GM12891 (cell line): ENCODE results near the gene SPSB4.

ENCODE experiments used
- DNase-seq: peaks from one replicate; pipeline ENCODE4 v3.0.0; 2011; ENCODE audit warnings: low spot score; ENCODE audit not compliant: insufficient read length
- FAIRE-seq: peaks from 2 replicates; lab custom pipeline; 2011; peaks lifted over from hg19 to GRCh38; lab: Jason Lieb, UNC
- PAX5 ChIP-seq: IDR thresholded peaks from 2 replicates; pipeline ENCODE4 v1.6.1; 2011; ENCODE audit warnings: low read length, moderate library complexity, mild to moderate bottlenecking; ENCODE audit not compliant: insufficient read depth, severe bottlenecking
- POLR2A ChIP-seq: IDR thresholded peaks from 2 replicates; pipeline ENCODE4 v1.6.1; 2011; ENCODE audit warnings: low read depth, low read length, control low read depth
- POLR2AphosphoS5 ChIP-seq: IDR thresholded peaks from 2 replicates; pipeline ENCODE4 v1.6.1; 2011; ENCODE audit warnings: low read depth, low read length, control low read depth
- POU2F2 ChIP-seq: IDR thresholded peaks from 2 replicates; pipeline ENCODE4 v1.6.1; 2011; ENCODE audit warnings: low read depth, mild to moderate bottlenecking, control low read depth, low read length, moderate library complexity
- SPI1 ChIP-seq: IDR thresholded peaks from 2 replicates; pipeline ENCODE4 v1.6.1; 2011; ENCODE audit warnings: low read depth, low read length, control low read depth
- TAF1 ChIP-seq: IDR thresholded peaks from 2 replicates; pipeline ENCODE4 v1.6.1; 2011; ENCODE audit warnings: low read depth, low read length, control low read depth

Gene SPSB4

DNA sequence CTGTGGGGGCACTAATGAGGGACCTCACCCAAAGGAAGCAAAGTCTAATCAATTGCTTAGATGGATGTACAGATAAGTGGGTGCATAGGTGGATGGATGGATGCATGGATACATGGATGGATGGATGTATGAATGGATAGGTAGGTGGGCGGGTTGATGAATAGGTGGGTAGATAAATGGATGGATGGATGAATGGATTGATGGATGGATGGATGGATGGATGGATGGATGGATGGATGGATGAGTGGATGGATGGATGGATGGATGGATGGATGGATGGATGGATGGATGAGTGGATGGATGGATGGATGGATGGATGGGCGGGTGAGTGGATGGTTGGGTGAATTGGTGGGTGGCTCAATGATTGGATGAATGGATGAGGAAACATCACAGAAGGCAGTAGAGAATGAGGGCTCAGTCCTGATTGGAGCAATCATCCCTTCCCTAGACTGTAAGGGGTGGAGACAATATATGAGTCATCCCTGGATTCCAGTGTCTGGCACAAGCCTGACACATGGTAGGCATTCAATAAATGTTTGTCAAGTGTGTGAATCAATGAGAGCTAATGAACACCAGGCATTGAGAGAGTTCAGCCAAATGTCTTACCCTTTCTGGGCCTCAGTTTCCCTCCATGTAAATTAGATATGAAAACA lies 140.1 kb downstream of the SPSB4 start:
- DNase-seq (no peak), FAIRE-seq (no peak)
- TF ChIP-seq POLR2AphosphoS5 (no peak), POLR2A (no peak), SPI1 (no peak), PAX5 (no peak), TAF1 (no peak)

GRCh38 chr3:141192345-141192744 lies 141.2 kb downstream of the SPSB4 start:
- TF ChIP-seq POU2F2 (no peak), PAX5 (no peak), POLR2A (no peak), TAF1 (no peak), SPI1 (no peak), POLR2AphosphoS5 (no peak)
- FAIRE-seq (peak; percentile 99), DNase-seq (peak; percentile 51)

GRCh38 chr3:141193066-141193830 lies 142.1 kb downstream of the SPSB4 start:
- DNase-seq (no peak), FAIRE-seq (no peak)
- no peak for TF ChIP-seq PAX5
- TF ChIP-seq POU2F2 = no peak
- TF ChIP-seq TAF1 = no peak
- TF ChIP-seq POLR2AphosphoS5 = no peak
- TF ChIP-seq SPI1 = no peak
- TF ChIP-seq POLR2A = no peak
